ENCODE results near the gene EVPL.

EVPL gene

GRCh38 chr17:75978938-75979704, 48.0 kb downstream of the EVPL start, which contains the start of the genes ACOX1 and TEN1 (continued):
- TF ChIP-seq ZNF510 (tag by site-specific recombination; IDR thresholded peaks at IDR 0.05; ENCODE audit: insufficient replicate concordance), result no peak
- no peak for TF ChIP-seq ZNF488 (tag by site-specific recombination; IDR thresholded peaks at IDR 0.05)
- peak; percentile 50; the same call in 1 of the 2 replicates for TF ChIP-seq ZNF366 (tag by site-specific recombination; conservative IDR thresholded peaks at IDR 0.05)
- TF ChIP-seq ZNF112 (tag by site-specific recombination; IDR thresholded peaks at IDR 0.05), result no peak
- TF ChIP-seq ZNF561 (tag by site-specific recombination; IDR thresholded peaks at IDR 0.05; ENCODE audit: borderline replicate concordance), result no peak; the same call in 1 of the 2 replicates
- TF ChIP-seq ZNF660 (tag by site-specific recombination; IDR thresholded peaks at IDR 0.05), result peak; percentile 45; the same call in 1 of the 2 replicates
- peak; percentile 76 for TF ChIP-seq ZNF335 (tag by site-specific recombination; conservative IDR thresholded peaks at IDR 0.05)
- no peak for TF ChIP-seq ZNF350 (tag by site-specific recombination; IDR thresholded peaks at IDR 0.05)
- 0 out of 2 replicates have a peak, but pooled peaks have one; percentile 12 for TF ChIP-seq ZNF423 (tag by site-specific recombination; IDR thresholded peaks at IDR 0.05)
- TF ChIP-seq ZNF266 (tag by site-specific recombination; IDR thresholded peaks at IDR 0.05; ENCODE audit: low read depth), result no peak
- TF ChIP-seq ZNF2 (tag by site-specific recombination; IDR thresholded peaks at IDR 0.05), result 0 out of 2 replicates have a peak, but pooled peaks have one; percentile 57
- no peak for TF ChIP-seq ZNF155 (tag by site-specific recombination; IDR thresholded peaks at IDR 0.05)
- no peak for TF ChIP-seq ZNF514 (tag by site-specific recombination; IDR thresholded peaks at IDR 0.05)
- peak; percentile 38 for TF ChIP-seq EGR2 (tag by site-specific recombination; IDR thresholded peaks at IDR 0.05; ENCODE audit: low read depth)
- no peak for TF ChIP-seq ZNF548 (tag by site-specific recombination; IDR thresholded peaks at IDR 0.05)
- TF ChIP-seq ZNF621 (tag by site-specific recombination; IDR thresholded peaks at IDR 0.05), result no peak
- no peak for TF ChIP-seq BCL11B (tag by site-specific recombination; IDR thresholded peaks at IDR 0.05; ENCODE audit: low read depth)
- TF ChIP-seq ZNF624 (tag by site-specific recombination; IDR thresholded peaks at IDR 0.05), result no peak
- no peak for TF ChIP-seq REPIN1 (tag by site-specific recombination; IDR thresholded peaks at IDR 0.05; ENCODE audit: low read depth)
- no peak for TF ChIP-seq ZNF521 (tag by site-specific recombination; IDR thresholded peaks at IDR 0.05)
- no peak for TF ChIP-seq ZNF211 (tag by site-specific recombination; IDR thresholded peaks at IDR 0.05; ENCODE audit: low read depth)
- no peak for TF ChIP-seq ZNF677 (tag by site-specific recombination; IDR thresholded peaks at IDR 0.05)
- no peak; the same call in 1 of the 2 replicates for TF ChIP-seq PRDM1 (tag by site-specific recombination; IDR thresholded peaks at IDR 0.05)
- no peak for TF ChIP-seq ZNF302 (tag by site-specific recombination; IDR thresholded peaks at IDR 0.05; ENCODE audit: low read depth)
- peak; percentile 83 for TF ChIP-seq CTCF (tag by site-specific recombination; IDR thresholded peaks at IDR 0.05)
- TF ChIP-seq ZBTB48 (tag by site-specific recombination; IDR thresholded peaks at IDR 0.05), result peak; percentile 74; the same call in 1 of the 2 replicates
- TF ChIP-seq ZNF585B (tag by site-specific recombination; IDR thresholded peaks at IDR 0.05), result no peak
- TF ChIP-seq ZSCAN16 (tag by site-specific recombination; IDR thresholded peaks at IDR 0.05), result no peak
- TF ChIP-seq REST (tag by site-specific recombination; IDR thresholded peaks at IDR 0.05), result no peak
- TF ChIP-seq KLF10 (tag by site-specific recombination; IDR thresholded peaks at IDR 0.05), result peak; percentile 78
- TF ChIP-seq GLIS1 (tag by site-specific recombination; IDR thresholded peaks at IDR 0.05), result peak; percentile 54; the same call in 1 of the 2 replicates
- TF ChIP-seq ZNF311 (tag by site-specific recombination; IDR thresholded peaks at IDR 0.05; ENCODE audit: borderline replicate concordance), result no peak
- no peak for TF ChIP-seq ZNF747 (tag by site-specific recombination; IDR thresholded peaks at IDR 0.05)
- no peak for TF ChIP-seq ZNF670 (tag by site-specific recombination; IDR thresholded peaks at IDR 0.05; ENCODE audit: low read depth)
- TF ChIP-seq ZNF37A (tag by site-specific recombination; IDR thresholded peaks at IDR 0.05), result no peak
- no peak for TF ChIP-seq ZNF707 (tag by site-specific recombination; IDR thresholded peaks at IDR 0.05)
- peak; percentile 82 for TF ChIP-seq ZEB2 (tag by site-specific recombination; IDR thresholded peaks at IDR 0.05)

Data from HEK293 (cell line).